Spleen (tissue), 11 donors: ENCODE measurements around the gene SLC25A38. TPM values are rescaled to one million over a fixed set of nuclear protein-coding genes. Genes with fewer than 3 reads are reported as not detected.

Experiments used
- DNase-seq: peaks from one replicate; pipeline ENCODE4 v3.0.0-alpha.2; 2020
- H3K27ac ChIP-seq, 8 donors: fragments of 200-600 bp; sonication (generic) in 7 of 8; 1 replicate in 4 of 8; 2 replicates in 4 of 8; pipeline versions ENCODE4 v1.5.0 to v1.8.0; 2016 to 2021; ENCODE audit warnings: inconsistent platforms in 4 of 8, mild to moderate bottlenecking in 4 of 8, moderate library complexity in 1 of 8
- H3K27me3 ChIP-seq, 7 donors: fragments of 200-600 bp; sonication (generic) in 6 of 7; replicated peaks in 1 of 7; 1 replicate in 4 of 7; 2 replicates in 3 of 7; pipeline versions ENCODE4 v1.5.0 to v1.8.0; 2016 to 2021; ENCODE audit warnings: inconsistent platforms in 3 of 7, mild to moderate bottlenecking in 1 of 7
- H3K36me3 ChIP-seq, 6 donors: fragments of 200-600 bp; sonication (generic) in 5 of 6; 1 replicate in 4 of 6; 2 replicates in 2 of 6; pipeline versions ENCODE4 v1.5.0 to v1.8.0; 2016 to 2021; ENCODE audit warnings: inconsistent platforms in 2 of 6
- H3K4me1 ChIP-seq, 6 donors: fragments of 200-600 bp; sonication (generic) in 5 of 6; 1 replicate in 3 of 6; 2 replicates in 3 of 6; pipeline versions ENCODE4 v1.5.0 to v1.8.0; 2016 to 2021; ENCODE audit warnings: inconsistent platforms in 3 of 6
- H3K4me3 ChIP-seq, 8 donors: fragments of 200-600 bp; sonication (generic) in 7 of 8; 1 replicate in 4 of 8; 2 replicates in 4 of 8; pipeline versions ENCODE4 v1.5.0 to v1.8.0; 2016 to 2021; ENCODE audit warnings: inconsistent platforms in 4 of 8, mild to moderate bottlenecking in 4 of 8, moderate library complexity in 2 of 8
- H3K9me3 ChIP-seq, 8 donors: fragments of 200-600 bp; sonication (generic) in 7 of 8; 1 replicate in 4 of 8; 2 replicates in 4 of 8; pipeline versions ENCODE4 v1.5.0 to v1.8.0; 2016 to 2021; ENCODE audit warnings: inconsistent platforms in 4 of 8
- POLR2A ChIP-seq, 3 donors: fragments of 450-650 bp; IDR thresholded peaks; one replicate each; pipeline ENCODE4 v1.5.1; 2017; ENCODE audit warnings: antibody characterized with exemption in 3 of 3, mild to moderate bottlenecking in 1 of 3
- POLR2AphosphoS5 ChIP-seq, 3 donors: sonication (generic); formaldehyde crosslinking; IDR thresholded peaks; one replicate each; pipeline ENCODE4 v1.5.1; 2017; ENCODE audit warnings: antibody characterized with exemption in 3 of 3
- WGBS, 5 donors: extraction: QIAGEN DNeasy Blood & Tissue Kit in 3 of 5; methylation state at CpG; one replicate each; pipeline versions ENCODE4 v1.1.5 to v1.1.7; 2013 to 2018; 5-methylcytosine and 5-hydroxymethylcytosine counted together
- intact Hi-C: fragments of 100-400 bp; cut with DNase I; formaldehyde crosslinking; loops from one replicate; pipeline ENCODE4 v1.15.0; 2023; ENCODE audit warnings: low total_unique reads
- polyA plus RNA-seq, 3 donors: library from polyadenylated mRNA; stranded (reverse); fragments of 200-250 nt; gene quantifications; one replicate each; pipeline ENCODE4 v1.2.1, GENCODE V29; 2013
- small RNA-seq, 4 donors: library from RNA; depleted of rRNA; stranded (forward); fragments of <200 nt; gene quantifications; one replicate each; pipeline ENCODE3, GENCODE V24; 2016
- total RNA-seq, 7 donors: library from RNA; depleted of rRNA in 3 of 7; stranded (reverse); fragments of >200 nt in 3 of 7; fragmentation: NEBNext Ultra II Directional in 4 of 7; extraction: Animal tissue kit (Norgen Biotek cat#: 25700) in 4 of 7; gene quantifications; one replicate each; pipeline versions ENCODE4 v1.1.0 to v1.2.1, GENCODE V29; 2016 to 2021
- TF ChIP-seq, protein P1 (sequence below), 11 experiments: fragments of 200-600 bp in 7 of 11; fragments of 450-650 bp in 4 of 11; sonication (generic) in 4 of 11; IDR thresholded peaks in 8 of 11; conservative IDR thresholded peaks in 3 of 11; 1 replicate in 7 of 11; 2 replicates in 4 of 11; pipeline versions ENCODE4 v1.4.0 to v1.8.0; 2016 to 2021; ENCODE audit warnings: antibody characterized with exemption in 11 of 11, inconsistent platforms in 4 of 11, mild to moderate bottlenecking in 1 of 11
- donor health status: healthy with polysubstance abuse.
- donor health status: DM: no; HTN: no; CAD: no; lungs with moderate emphysema.
- donor health status: DM: no; HTN: no; CAD: no.
- donor health status: Bipolar disorder and iron deficiency.
- donor health status: healthy.
- donor health status: DM: no; HTN: no; CAD: no.
- donor health status: DM: yes; HTN: yes; CAD: no.

Gene SLC25A38
- total and polyA plus RNA-seq, 10 donors: 23.7 to 38.4 (median 27.1) TPM

DNA sequence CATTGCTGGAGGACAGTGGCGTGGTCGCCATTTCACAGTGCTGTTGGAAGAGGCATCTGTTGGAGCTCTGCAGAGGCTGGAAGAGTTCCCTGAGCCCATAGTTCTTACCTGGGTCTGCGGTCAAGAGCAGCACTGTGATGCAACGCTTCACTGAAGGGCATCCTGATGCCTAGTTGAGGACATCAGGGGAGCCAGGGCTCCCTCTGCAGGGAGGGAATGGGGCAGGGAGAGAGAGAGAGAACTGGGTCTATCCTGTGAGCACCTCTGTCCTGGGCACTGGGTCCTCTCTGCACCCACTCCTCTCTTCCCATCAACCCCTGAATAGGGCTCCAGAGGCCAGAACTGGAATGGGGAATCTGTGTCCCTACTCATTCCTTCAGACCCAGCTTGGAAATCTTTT, 60.4 kb downstream of the SLC25A38 start:
- TF ChIP-seq, protein P1, sequence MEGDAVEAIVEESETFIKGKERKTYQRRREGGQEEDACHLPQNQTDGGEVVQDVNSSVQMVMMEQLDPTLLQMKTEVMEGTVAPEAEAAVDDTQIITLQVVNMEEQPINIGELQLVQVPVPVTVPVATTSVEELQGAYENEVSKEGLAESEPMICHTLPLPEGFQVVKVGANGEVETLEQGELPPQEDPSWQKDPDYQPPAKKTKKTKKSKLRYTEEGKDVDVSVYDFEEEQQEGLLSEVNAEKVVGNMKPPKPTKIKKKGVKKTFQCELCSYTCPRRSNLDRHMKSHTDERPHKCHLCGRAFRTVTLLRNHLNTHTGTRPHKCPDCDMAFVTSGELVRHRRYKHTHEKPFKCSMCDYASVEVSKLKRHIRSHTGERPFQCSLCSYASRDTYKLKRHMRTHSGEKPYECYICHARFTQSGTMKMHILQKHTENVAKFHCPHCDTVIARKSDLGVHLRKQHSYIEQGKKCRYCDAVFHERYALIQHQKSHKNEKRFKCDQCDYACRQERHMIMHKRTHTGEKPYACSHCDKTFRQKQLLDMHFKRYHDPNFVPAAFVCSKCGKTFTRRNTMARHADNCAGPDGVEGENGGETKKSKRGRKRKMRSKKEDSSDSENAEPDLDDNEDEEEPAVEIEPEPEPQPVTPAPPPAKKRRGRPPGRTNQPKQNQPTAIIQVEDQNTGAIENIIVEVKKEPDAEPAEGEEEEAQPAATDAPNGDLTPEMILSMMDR (IDR thresholded peaks at IDR 0.05 in 8 of 11, conservative IDR thresholded peaks at IDR 0.05 in 3 of 11): no peak
- no peak for TF ChIP-seq POLR2AphosphoS5 (IDR thresholded peaks at IDR 0.05)
- intact Hi-C loops: loop anchor here (10.0 kb wide), 1 partner anchor 741 kb away; no protein-coding TSS in a partner anchor
- Histone ChIP-seq H3K9me3 (no peaks in the 10 kb centered on the region), H3K4me3 (no peak overlapping the region), H3K27me3 (no peaks in the 10 kb centered on the region), H3K27ac (no peak overlapping the region), H3K4me1 (peaks cover 0 to 6% (median 4%) of the 10 kb centered on the region in 6 donors), H3K36me3 (no peaks in the 10 kb centered on the region)
- WGBS, 5 donors: 85 to 99% (median 86%) methylated on average over 4 of the region's 4 CpGs
- no peak for DNase-seq

DNA sequence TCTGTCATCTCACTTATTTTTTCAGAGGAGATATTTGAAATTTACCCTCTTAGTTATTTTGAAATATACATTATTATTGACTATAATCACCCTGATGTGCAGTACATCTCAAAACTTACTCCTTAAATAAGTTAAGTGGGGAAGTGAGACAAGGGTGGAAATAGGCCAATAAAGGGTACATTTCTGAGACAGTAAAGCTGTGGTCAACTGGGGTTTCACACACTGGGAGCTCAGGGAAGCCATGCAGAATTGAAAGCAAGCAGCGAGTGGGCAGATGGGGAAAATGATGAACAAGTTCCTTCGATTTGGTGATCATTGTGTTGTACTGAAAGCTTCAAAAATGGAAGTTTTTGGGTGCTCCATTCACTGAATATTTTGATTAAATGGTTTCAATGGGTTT, 62.8 kb downstream of the SLC25A38 start:
- H3K4me1 ChIP-seq: peaks cover 0 to 6% (median 4%) of the 10 kb centered on the region in 6 donors
- DNase-seq: no peak
- no peak overlapping the region for H3K27ac ChIP-seq
- intact Hi-C loops: loop anchor here (10.0 kb wide), 1 partner anchor 739 kb away; no protein-coding TSS in a partner anchor
- H3K36me3 ChIP-seq: no peaks in the 10 kb centered on the region
- H3K27me3 ChIP-seq: no peaks in the 10 kb centered on the region
- no peaks in the 10 kb centered on the region for H3K9me3 ChIP-seq
- TF ChIP-seq POLR2AphosphoS5 (IDR thresholded peaks at IDR 0.05) (no peak), POLR2A (IDR thresholded peaks at IDR 0.05) (no peak)
- TF ChIP-seq, protein P1 (IDR thresholded peaks at IDR 0.05 in 8 of 11, conservative IDR thresholded peaks at IDR 0.05 in 3 of 11): no peak
- WGBS, 5 donors: 46 to 75% (median 59%) methylated on average over 2 of the region's 2 CpGs
- no peak overlapping the region for H3K4me3 ChIP-seq

DNA sequence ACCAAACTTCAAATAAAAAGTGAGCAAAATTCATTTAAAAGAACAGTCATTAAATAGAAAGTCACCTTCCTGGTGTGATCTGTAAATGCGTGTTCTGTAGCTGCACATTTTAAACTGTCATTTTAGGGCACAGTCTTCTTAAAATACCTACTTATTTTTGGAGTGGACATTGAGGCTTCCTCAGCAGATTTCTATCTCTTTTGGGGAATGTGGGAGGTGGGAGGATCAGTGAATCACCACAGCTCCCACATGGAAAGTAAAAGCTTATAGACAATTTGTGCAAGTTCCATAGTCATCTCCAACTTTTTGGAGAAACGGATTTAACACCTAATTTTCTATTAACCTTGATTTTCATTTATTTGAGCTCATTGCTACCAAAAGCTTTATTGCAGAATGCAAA, 63.3 kb downstream of the SLC25A38 start:
- no peak for DNase-seq
- intact Hi-C loops: loop anchor here (10.0 kb wide), 1 partner anchor 738 kb away; no protein-coding TSS in a partner anchor
- Histone ChIP-seq H3K9me3 (no peaks in the 10 kb centered on the region), H3K4me3 (no peak overlapping the region), H3K27me3 (no peaks in the 10 kb centered on the region), H3K27ac (no peak overlapping the region), H3K36me3 (no peaks in the 10 kb centered on the region), H3K4me1 (peaks cover 0 to 6% (median 4%) of the 10 kb centered on the region in 6 donors)
- WGBS, 5 donors: 83 to 94% (median 90%) methylated on average over 2 of the region's 2 CpGs
- TF ChIP-seq POLR2AphosphoS5 (IDR thresholded peaks at IDR 0.05) (no peak), POLR2A (IDR thresholded peaks at IDR 0.05) (no peak)
- TF ChIP-seq, protein P1 (IDR thresholded peaks at IDR 0.05 in 8 of 11, conservative IDR thresholded peaks at IDR 0.05 in 3 of 11): no peak

Small RNA genes lying within 50 kb of the gene (small RNA-seq; reads per million reads assigned to genes)
- gene SNORA6 (0 reads per million in 4 donors), gene SNORA62 (0 reads per million in 4 donors)

Other genes starting within 250 kb of the SLC25A38 start
- 10 to 100 TPM; 18.2 to 57.0 (median 34.6) TPM for gene CSRNP1, start 229.8 kb upstream of the SLC25A38 start, total RNA-seq
- gene CSRNP1, start 229.8 kb upstream of the SLC25A38 start, polyA plus RNA-seq: 10 to 100 TPM in 2 of 3 donors, 1 to 10 TPM in 1; 7.1 to 15.1 (median 10.2) TPM
- under 1 TPM in 4 of 7 donors, not detected in 3; 0.09 to 0.70 (median 0.39) TPM for gene XIRP1, start 190.8 kb upstream of the SLC25A38 start, total RNA-seq
- under 1 TPM; 0.06 to 0.30 (median 0.12) TPM for gene XIRP1, start 190.8 kb upstream of the SLC25A38 start, polyA plus RNA-seq
- 10 to 100 TPM in 2 of 7 donors, 1 to 10 TPM in 5; 5.1 to 15.0 (median 7.2) TPM for gene CX3CR1, start 103.3 kb upstream of the SLC25A38 start, total RNA-seq
- gene CX3CR1, start 103.3 kb upstream of the SLC25A38 start, polyA plus RNA-seq: under 1 TPM; 0.09 to 0.80 (median 0.35) TPM
- gene CCR8, start 53.7 kb upstream of the SLC25A38 start, total RNA-seq: 1 to 10 TPM in 1 of 7 donors, under 1 TPM in 5, not detected in 1; 0.46 to 2.1 (median 0.68) TPM
- gene CCR8, start 53.7 kb upstream of the SLC25A38 start, polyA plus RNA-seq: under 1 TPM in 1 of 3 donors, not detected in 2; 0.06 TPM
- 1,000 to 10,000 TPM in 1 of 7 donors, 100 to 1,000 TPM in 6; 795 to 1,012 (median 943) TPM for gene RPSA, start 23.4 kb downstream of the SLC25A38 start, total RNA-seq
- gene RPSA, start 23.4 kb downstream of the SLC25A38 start, polyA plus RNA-seq: 1,000 to 10,000 TPM; 2,699 to 3,649 (median 3,099) TPM
- under 1 TPM in 1 of 7 donors, not detected in 6; 0.06 TPM for gene MOBP, start 84.3 kb downstream of the SLC25A38 start, total RNA-seq
- not detected for gene MOBP, start 84.3 kb downstream of the SLC25A38 start, polyA plus RNA-seq